ENCODE measurements around the gene HAND2.

- peak; percentile 42; the same call in 1 of the 2 replicates for TF ChIP-seq ZNF384 (IDR thresholded peaks at IDR 0.05)
- TF ChIP-seq BHLHE40 (IDR thresholded peaks at IDR 0.05; ENCODE audit: borderline replicate concordance), result no peak
- no peak for TF ChIP-seq ARNT (IDR thresholded peaks at IDR 0.05)
- TF ChIP-seq SUZ12 (IDR thresholded peaks at IDR 0.05), result no peak
- TF ChIP-seq SP1 (IDR thresholded peaks at IDR 0.05), result no peak
- TF ChIP-seq HDGF (IDR thresholded peaks at IDR 0.05; ENCODE audit: borderline replicate concordance), result no peak
Observed at GRCh38 chr4:173499658-173500535, 30.1 kb downstream of the HAND2 start.
